NCI-H1105 (cell line): ENCODE results near the gene GRIN2A.

Experiments
- DNase-seq: peaks from one replicate; lab custom pipeline; 2025; lab: John Stamatoyannopoulos, UW

The GRIN2A gene

DNA sequence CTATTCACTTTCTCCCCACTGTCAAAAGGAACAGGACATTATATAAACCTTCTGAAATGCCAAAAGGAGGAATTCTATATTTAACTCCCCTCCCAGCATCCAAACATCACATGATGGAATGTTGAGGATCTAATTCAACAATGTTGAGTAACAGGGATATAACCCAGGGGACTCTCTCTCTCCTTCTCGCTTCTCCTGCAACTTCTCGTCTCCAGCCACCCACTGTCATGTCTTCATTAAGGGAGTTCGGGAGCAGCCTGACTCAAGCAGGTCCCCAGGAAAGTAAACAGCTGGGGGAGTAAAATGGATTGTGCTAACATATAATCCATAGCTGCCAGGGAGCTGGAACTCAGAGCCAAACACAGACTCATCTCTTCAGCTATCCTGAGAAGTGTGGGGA, 51.7 kb downstream of the GRIN2A start:
- no peak for DNase-seq

DNA sequence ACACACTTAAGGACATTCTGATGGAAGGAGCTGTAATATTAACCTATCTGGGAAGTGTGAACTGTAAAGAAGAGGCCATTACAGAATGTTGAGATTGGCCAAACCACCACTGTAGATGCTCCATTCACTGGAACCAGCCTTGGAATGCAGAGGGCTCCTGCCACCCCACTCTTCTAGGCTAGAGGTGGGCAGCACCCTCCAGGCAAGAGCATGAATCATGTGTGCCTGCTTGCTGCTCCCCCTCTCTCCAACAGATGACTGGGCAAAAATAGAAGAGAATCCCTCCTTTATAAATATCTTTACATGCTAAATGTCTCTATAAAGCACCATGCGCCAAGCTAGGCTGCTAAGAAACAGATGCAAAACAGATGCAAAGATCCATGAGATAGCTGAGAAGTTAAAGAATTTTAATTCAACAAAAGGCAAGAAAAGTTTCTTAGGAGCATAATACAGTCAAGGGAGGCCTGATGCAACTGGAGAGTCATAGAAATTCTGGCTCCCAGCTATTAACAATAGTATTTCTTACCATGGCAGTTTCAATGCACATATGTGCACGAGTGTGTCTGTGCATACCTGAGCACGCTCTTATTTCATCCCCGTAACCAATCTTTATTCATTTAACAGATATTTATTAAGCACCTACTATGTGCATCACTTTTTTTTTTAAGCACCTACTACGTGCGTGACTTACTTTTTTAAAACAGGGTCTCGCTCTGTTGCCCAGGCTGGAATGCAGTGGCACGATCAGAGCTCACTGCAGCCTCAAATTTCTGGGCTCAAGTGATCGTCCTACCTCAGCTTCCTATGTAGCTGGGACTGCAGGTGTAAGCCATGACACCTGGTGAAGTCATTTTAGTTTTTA, 53.6 kb downstream of the GRIN2A start:
- DNase-seq: no peak

DNA sequence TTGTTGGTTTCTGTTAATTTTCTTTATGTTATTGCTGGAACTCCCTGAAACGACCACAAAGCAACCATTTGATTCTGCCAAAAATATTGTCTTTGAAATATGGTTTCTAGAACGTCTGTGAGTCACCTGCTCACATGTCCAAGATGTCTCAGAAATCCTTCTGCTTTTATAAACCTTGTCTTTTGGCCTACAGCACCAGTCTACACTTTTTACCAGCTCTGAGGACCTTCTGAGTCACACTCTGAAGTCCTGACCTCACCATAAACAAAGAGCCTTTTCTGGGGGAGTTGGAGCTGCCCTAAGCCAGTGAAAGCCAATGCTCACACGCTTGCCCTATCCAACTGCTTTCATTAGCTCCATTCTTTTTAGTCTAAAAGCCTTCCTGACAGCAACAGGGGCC, 55.5 kb downstream of the GRIN2A start:
- no peak for DNase-seq

DNA sequence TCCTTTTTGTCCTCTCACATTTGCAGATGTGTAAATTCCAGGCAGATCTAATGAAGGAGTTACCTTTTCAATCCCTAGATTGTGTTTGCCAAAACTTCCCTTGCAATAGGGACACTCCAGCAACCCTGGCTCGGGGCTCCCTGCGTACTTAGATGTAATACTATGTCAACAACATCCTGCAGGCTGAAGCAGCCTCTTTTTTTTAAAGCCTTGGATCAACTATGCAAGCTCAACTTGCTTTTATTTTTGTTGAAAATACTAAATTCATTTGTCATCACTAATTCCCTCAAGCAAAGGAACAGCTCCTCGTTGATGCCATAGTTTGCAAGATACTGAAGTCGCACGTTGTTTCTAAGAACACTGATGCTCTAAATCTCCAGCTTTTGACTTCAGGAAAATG, 59.1 kb downstream of the GRIN2A start:
- DNase-seq: no peak

DNA sequence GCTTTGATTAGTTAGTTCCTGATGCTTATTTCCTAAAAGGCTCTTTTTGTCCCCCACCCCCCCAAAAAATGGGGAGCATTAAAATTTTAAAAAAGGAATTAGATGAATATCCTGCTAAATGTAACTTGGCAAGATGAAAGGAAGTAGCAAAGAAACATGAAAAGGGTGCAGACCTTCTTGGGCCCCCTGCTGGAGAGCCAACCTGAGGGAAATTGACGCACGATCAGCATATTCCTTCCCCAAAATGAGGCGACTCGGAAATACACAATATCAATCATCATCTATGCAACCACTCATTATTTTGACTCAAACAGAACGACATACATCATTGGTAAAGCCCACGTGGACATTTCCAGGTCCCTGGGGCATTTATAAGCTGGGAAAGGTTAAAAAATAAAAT, 59.7 kb downstream of the GRIN2A start:
- no peak for DNase-seq

DNA sequence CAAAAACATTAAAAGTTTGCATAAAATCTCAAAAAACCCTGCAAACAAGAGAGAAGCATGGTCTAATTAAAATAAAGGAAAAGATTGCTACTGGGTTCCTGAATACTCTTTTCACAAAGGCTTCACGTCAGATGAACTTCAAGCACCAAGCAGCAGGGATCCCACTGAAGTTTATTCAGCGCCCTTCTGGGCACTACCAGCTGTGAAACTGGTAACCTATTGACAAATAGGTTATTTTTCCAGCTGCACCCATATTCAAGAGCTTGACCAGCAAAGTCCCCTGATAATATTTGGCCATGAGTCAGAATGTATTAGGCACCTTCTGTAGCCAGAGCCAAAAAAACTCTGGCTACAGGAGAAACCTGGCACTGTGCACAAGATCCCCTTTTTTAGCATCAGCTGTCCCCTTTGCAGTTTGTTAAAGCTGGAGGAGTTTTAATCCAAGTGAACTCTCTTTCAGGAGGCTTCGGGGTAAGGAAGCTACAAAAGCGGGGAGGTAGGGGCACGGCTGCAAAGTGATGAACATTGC, 60.3 kb downstream of the GRIN2A start:
- no peak for DNase-seq

DNA sequence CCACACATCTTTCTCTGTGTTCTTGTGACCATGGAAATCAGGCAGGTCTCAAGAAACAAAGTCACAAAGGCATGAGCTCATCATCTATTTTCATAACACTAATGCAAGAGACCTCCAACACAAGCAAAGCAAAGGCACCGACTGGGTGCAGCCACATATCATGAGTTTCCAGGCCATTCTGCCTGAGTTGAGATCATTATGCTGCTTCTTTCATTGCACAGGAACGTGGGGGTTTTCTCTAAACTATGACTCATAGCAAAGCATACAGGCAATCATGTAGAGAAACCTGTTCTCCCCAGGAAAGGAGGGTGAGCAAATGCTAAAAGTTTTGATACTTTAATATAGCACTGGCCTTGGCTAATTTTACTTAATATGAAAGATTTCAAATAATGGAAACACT, 60.7 kb downstream of the GRIN2A start:
- no peak for DNase-seq

DNA sequence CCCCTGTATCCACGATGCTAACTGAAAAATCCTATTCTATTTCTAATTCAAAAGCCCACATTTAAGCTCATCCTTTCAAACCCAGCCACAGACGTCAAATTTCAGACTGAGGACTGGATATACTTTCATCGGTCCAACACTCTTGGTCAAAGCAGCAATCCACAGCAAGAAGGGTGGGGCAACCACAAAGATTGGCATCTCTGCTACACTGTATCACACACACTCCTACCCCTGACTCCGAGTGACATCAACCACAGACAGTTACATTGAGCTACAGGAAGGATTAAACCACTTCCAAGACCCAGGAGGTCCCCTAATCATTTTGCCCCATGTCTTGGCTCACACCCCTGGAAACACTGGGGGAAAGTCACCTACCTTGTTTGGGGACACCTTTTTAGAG, 61.3 kb downstream of the GRIN2A start:
- DNase-seq: no peak

DNA sequence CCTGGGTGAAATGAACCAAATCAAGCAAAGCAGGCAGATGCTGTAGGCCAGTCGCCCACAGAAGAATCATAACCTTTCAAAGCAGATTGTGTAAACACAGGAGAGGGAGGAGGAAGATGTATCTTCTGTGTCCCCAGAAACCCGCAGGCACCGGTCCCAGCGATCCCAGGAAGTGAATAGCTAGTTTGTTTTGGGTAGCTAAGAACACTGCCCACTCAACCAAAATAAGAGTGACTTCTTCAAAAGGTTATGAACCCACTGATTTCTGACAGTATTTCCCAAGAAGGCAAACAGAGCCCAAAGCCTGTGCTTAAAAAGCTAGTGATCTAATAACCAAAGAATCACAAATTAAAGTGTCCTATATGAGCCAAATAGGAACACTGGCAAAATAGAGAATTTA, 67.8 kb downstream of the GRIN2A start:
- no peak for DNase-seq

DNA sequence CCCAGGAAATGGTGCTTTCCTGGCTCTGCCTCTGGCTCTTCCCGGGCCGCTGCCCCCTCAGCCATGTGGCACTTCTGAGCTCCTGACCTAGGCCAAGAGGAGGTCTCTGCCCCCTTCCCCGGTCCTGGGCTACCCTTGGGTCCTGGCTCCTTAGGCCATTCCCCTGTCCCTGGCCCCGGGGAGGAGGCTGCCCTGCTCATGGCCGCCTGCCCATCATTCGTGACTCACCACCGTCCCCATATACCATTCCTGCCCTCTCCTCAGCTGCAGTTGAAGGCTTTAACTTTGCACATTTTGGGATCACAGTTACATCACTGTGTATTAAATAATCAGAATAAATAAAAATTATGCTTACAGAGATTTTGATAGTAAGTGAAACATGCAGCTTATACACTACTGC, 69.0 kb downstream of the GRIN2A start:
- no peak for DNase-seq

DNA sequence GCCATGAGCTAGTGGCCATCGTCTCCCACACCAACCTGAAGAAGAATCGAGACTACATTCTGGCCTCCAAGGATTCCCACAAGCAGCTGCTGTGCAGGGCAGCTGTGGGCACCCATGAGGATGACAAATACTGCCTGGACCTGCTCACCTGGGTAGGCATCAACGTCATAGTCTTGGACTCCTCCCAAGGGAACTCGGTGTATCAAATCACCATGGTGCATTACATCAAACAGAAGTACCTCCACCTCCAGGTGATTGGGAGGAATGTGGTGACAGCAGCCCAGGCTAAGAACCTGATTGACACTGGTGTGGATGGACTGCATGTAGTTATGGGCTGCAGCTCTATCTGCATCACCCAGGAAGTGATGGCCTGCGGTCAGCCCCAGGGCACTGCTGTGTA, 70.2 kb downstream of the GRIN2A start:
- no peak for DNase-seq

DNA sequence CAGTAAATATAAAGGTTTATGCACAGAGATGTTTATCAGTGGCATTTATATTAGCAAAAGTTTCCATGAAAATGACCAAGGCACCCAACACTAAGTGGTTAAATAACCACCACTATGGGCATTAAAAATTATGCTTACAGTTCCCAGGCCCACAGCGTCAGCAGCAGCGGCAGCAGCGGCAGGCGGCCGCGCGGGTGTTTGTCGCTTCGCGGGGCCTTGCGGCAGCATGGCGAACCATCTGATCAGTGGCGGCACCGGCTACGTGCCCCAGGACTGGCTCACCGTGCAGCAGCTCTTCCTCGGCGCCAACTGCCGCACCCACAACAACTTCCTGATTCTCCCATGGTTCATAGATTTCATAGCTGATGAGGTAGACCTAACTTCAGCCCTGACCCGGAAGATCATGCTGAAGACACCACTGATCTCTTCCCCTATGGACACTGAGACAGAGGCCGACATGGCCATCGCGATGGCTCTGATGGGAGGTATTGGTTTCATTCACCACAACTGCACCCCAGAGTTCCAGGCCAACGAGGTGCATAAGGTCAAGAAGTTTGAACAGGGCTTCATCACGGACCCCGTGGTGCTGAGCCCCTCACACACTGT, 71.0 kb downstream of the GRIN2A start:
- DNase-seq: no peak

DNA sequence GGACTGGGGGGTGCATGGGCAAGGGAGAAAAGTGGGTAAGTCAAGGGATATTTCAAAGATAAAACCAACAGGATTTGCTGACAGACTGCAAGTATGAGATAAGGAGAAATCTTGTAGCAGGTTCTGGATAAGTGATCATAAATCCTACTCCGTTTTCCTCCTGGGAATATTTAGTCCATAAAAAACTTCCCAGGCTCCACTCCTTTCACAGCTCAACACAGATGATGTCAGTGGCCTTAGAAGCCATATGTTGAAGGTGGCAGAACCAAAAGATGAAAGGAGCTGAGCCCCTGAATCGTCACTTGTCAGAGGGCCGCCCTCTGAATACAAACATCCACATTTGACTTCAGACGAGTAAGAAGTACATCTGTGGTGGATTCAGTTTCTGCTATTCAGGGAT, 71.7 kb downstream of the GRIN2A start:
- no peak for DNase-seq

DNA sequence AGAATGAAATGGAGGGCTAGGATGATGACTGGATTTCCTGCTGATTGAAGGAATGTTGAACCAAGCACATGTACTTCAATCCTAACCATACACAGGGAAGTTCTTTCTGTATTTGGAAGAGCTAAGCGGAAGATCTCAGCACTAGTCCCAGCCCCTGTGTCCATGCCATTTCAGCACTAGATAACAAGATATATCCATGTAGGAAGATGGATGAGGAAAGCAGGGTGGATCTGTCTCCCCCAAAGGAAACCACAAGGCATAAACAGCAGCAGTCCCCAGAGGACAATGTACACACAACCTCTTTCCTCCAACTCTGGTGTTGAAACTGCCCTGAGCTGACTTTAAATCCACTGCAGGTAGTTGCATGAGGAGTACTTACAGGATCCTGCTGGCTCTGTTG, 75.1 kb downstream of the GRIN2A start:
- no peak for DNase-seq

DNA sequence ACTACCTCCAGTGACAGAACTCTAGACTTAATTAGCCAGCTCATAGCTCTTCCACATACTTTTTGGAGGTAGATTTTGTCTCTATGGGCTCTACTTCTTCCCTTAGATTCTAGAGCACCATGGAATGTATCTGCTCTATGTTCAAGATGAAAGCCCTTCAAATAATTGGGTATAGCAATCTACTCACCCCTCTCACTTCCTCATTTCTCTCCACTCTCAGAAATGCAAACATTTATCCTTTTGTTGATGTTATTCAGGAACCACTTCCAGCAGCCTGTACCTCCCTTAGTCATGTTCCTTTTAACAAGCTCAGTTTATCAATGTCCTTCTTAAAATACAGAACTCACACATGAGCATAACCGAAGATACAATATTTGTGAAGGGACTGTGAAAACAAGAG, 78.5 kb downstream of the GRIN2A start:
- DNase-seq: no peak

DNA sequence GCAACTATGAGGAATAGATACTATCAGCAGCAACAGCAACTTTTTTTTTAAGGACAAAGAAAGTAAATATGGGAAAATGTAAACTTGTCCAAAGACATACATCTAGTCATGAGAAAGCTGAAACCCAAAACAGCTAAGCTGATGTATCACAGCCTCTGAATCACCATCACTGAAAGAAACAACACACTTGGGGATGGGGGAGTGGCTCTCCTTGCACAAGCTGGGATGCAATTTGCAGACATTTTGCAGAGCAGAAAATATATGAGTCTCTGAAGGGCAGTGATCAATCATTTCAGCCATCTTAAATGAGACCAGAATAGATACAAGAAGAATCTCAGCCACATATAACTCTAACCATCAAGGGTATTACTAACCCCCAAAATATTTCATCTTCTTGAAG, 79.1 kb downstream of the GRIN2A start:
- DNase-seq: no peak

DNA sequence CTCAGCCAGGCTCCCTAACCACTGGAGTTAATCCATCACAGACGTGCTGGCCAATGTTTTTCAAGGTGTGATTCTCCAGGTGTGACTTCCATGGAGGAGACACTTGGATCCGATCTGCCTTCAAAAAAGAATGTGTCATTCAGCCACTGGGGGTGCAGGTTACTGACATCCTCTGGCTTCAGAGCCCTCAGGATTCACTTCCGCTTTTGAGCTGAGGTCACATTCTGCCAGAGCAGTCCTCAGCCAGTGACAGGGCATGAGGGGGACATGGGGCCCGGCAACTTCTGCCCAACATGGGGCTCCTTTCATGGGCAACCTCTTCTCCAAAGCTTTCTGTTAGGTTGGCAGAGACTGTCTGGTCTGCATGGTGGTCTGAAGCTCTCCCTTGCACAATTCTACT, 81.4 kb downstream of the GRIN2A start:
- DNase-seq: no peak

DNA sequence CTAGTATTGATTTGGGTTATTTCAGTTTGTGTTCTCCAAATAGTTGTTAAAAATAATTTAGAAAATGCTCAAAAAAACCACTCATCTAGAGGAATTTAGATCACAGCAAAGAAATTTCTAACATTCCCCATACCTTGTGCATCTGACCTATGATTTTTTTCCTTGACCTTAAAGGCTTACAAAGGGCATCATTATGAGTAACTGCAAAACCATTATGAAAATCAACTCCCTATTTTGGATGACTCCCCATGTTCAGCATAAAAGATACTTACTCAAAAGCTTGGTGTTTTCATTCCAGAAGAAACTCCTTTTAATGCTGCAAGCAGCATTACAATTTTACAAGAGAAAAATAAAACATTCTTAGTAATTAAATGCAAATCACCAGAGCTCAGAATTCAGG, 83.2 kb downstream of the GRIN2A start:
- DNase-seq: no peak

DNA sequence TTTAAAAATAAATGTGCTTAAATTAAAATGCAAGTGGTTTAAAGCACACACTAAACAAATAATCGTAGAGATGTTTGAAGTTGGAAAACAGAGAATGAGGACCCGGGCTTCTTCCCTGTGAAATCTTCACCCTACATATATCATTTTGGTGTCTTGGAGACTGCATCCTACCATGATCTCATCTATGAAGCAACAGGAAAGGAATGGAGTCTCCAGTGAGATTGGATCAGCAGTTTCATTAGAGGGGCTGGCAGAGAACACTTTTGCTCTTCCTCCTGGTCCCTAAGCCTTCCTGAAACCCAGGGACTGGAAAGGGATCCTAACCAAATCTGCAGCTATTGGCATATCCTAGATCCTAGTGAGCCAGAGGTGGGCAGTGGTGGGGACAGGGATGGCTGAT, 85.0 kb downstream of the GRIN2A start:
- no peak for DNase-seq

DNA sequence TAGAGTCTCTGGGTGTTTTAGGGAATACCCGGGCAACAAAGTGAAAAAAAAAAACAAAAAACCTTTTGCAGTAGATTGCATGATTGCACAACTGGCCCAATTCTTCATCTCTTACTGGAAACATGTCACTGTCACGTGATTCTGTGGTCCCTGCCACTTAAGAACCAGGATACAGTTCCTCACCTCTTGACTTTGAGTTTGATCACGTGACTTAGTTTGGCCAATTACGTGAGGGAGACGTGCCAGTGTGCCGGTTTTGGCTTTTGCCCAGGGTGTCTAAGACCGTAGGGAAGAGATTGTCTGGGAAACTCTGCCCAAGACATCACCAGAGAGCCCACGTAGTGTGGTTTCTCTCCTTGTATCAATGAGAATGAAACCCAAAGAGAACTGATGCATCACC, 88.7 kb downstream of the GRIN2A start:
- no peak for DNase-seq

DNA sequence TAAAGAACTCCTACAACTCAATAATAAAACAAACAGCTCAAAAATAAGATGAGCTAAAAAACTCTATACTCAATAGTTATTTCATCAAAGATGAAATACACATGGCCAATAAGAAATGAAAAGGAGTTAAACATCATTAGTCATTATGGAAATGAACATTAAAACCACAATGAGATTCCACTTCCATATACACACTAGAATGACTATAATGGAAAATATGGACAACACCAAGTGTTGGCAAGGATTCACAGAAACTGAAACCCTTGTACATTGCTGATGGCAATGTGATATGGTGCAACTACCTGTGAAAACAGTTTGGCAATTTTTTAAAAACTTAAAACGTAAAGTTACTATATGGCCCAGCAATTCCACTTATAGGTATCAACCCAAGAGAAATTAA, 91.4 kb downstream of the GRIN2A start:
- DNase-seq: no peak

DNA sequence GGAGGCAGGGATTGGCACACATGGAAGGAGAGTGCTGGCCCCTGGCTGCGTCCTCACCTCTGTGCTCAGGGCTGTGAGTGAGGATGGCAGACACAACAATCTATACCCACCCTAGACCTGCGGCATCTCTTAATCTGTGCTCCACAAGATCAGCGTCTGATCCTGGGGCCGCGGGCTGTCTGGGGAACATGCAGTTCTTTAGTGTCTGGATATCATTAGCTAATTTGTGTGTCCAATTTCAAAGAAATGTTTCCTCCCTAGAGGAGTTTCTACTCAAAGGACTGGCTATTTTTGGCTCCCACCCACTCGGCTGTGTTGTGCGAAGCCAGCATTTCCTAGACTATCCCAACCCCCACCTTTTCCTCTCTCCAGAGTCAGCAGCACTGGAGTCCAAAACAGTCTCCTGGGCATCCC, 93.8 kb downstream of the GRIN2A start:
- DNase-seq: no peak

DNA sequence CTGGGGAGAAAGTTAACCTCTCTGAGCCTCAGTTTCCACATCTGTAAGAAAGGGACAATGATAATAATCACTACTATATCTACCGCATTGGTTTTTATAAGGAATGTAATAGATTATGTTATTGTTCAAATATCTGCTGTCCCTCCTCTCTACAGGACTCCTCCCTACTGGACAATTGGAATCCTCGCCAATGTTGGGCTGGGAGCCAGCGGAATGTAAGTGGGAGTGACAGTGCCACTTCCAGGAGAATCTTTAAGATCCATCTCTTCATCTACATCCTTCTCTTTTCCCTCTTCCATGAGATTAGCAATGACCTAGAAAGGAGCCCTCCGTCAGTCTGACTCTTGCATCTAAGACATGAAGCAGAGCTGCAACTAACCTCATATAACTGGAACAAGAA, 95.1 kb downstream of the GRIN2A start:
- DNase-seq: no peak

DNA sequence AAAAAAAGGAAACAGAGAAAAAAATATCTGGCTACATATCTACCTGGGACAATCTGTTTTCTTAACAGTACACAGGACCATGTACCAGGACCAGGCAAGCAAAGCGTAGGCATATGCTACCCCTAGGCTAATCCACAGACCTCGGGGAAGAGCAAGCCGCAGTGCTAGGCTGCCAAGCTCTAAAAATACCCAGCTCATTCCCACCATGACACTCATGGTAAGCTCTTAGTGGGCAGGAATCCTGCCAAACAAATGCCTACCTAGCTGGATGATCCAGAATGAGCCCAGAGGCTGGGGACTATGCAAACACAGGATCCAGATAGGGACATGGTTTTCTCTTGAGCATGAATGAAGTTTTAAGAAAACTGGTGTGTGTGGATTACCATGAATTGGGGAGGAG, 95.6 kb downstream of the GRIN2A start:
- DNase-seq: no peak
